DOHH2 (cell line): ENCODE measurements around the gene PGBD2.
"Not testable (repeated sequence)": the region's sequence is repeated elsewhere in the genome, so short reads cannot be mapped to it uniquely, and the experiment has no call there.

Experiments
- H3F3A ChIP-seq: fragments of 200-600 bp; sonication (generic), shearing (Covaris generic); 2 replicates; pipeline ENCODE4 v1.6.0; 2016; ENCODE audit warnings: antibody characterized with exemption, mild to moderate bottlenecking; ENCODE audit not compliant: control insufficient read depth, insufficient read depth
- H3K27ac ChIP-seq: fragments of 200-600 bp; sonication (generic); 2 replicates; pipeline ENCODE4 v1.5.1; 2014; ENCODE audit warnings: low read depth, mild to moderate bottlenecking, low read length, moderate library complexity
- H3K27me3 ChIP-seq: fragments of 200-600 bp; sonication (generic); 2 replicates; pipeline ENCODE4 v1.6.1; 2014; ENCODE audit warnings: mild to moderate bottlenecking, low read length, mixed read lengths; ENCODE audit not compliant: control insufficient read depth
- H3K36me3 ChIP-seq: fragments of 200-600 bp; sonication (generic); 2 replicates; pipeline ENCODE4 v1.6.1; 2014; ENCODE audit warnings: mild to moderate bottlenecking, low read length, moderate library complexity, mixed read lengths; ENCODE audit not compliant: control insufficient read depth
- H3K4me1 ChIP-seq: fragments of 200-600 bp; sonication (generic); 2 replicates; pipeline ENCODE4 v1.6.1; 2014; ENCODE audit warnings: mild to moderate bottlenecking, low read length, mixed read lengths; ENCODE audit not compliant: control insufficient read depth
- H3K4me2 ChIP-seq: fragments of 200-600 bp; sonication (generic); 2 replicates; pipeline ENCODE4 v1.6.0; 2014; ENCODE audit warnings: mild to moderate bottlenecking, low read length, moderate library complexity
- H3K4me3 ChIP-seq: fragments of 200-600 bp; sonication (generic); 2 replicates; pipeline ENCODE4 v1.5.1; 2014; ENCODE audit warnings: mild to moderate bottlenecking, low read length, mixed read lengths
- H3K79me2 ChIP-seq: fragments of 200-600 bp; sonication (generic); 2 replicates; pipeline ENCODE4 v1.6.1; 2014; ENCODE audit warnings: mild to moderate bottlenecking, low read length, mixed read lengths; ENCODE audit not compliant: control insufficient read depth
- H3K9me2 ChIP-seq: fragments of 200-600 bp; sonication (generic); replicated peaks from 2 replicates; pipeline ENCODE4 v1.6.1; 2014; ENCODE audit warnings: mild to moderate bottlenecking, low read length, mixed read lengths; ENCODE audit not compliant: control insufficient read depth
- H3K9me3 ChIP-seq: fragments of 200-600 bp; sonication (generic); 2 replicates; pipeline ENCODE4 v1.6.1; 2014; ENCODE audit warnings: antibody characterized with exemption, low read length, mixed read lengths; ENCODE audit not compliant: control insufficient read depth, insufficient read depth
- H4K20me1 ChIP-seq: fragments of 200-600 bp; sonication (generic); 2 replicates; pipeline ENCODE4 v1.6.0; 2014; ENCODE audit warnings: low read depth, mild to moderate bottlenecking, antibody characterized with exemption, low read length, moderate library complexity; ENCODE audit not compliant: control insufficient read depth, insufficient read depth
- EZH2phosphoT487 ChIP-seq: fragments of 200-600 bp; sonication (generic); IDR thresholded peaks from 2 replicates; pipeline ENCODE4 v1.6.1; 2017; ENCODE audit warnings: borderline replicate concordance, mild to moderate bottlenecking, antibody characterized with exemption, low read length, moderate library complexity, mixed read lengths
- TF ChIP-seq, protein P1 (sequence below): fragments of 200-600 bp; sonication (generic); IDR thresholded peaks from one replicate; pipeline ENCODE4 v1.5.1; 2014; ENCODE audit warnings: antibody characterized with exemption, mild to moderate bottlenecking, low read depth, low read length; ENCODE audit not compliant: poor library complexity, severe bottlenecking

PGBD2 gene

GRCh38 chr1:248926401-248927182 lies 20.6 kb downstream of the PGBD2 start:
- Histone ChIP-seq H3K79me2 (no peaks in the 10 kb centered on the region), H3K27me3 (no peaks in the 10 kb centered on the region), H3F3A (no peaks in the 10 kb centered on the region), H3K9me3 (no peaks in the 10 kb centered on the region), H3K4me2 (no peak overlapping the region), H3K36me3 (peaks cover 3% of the 10 kb centered on the region; the same call in 1 of the 2 replicates), H4K20me1 (no peaks in the 10 kb centered on the region), H3K4me1 (peaks cover 12% of the 10 kb centered on the region), H3K9me2 (no peaks in the 10 kb centered on the region), H3K27ac (no peak overlapping the region), H3K4me3 (no peak overlapping the region)
- TF ChIP-seq EZH2phosphoT487 = no peak
- TF ChIP-seq, protein P1, sequence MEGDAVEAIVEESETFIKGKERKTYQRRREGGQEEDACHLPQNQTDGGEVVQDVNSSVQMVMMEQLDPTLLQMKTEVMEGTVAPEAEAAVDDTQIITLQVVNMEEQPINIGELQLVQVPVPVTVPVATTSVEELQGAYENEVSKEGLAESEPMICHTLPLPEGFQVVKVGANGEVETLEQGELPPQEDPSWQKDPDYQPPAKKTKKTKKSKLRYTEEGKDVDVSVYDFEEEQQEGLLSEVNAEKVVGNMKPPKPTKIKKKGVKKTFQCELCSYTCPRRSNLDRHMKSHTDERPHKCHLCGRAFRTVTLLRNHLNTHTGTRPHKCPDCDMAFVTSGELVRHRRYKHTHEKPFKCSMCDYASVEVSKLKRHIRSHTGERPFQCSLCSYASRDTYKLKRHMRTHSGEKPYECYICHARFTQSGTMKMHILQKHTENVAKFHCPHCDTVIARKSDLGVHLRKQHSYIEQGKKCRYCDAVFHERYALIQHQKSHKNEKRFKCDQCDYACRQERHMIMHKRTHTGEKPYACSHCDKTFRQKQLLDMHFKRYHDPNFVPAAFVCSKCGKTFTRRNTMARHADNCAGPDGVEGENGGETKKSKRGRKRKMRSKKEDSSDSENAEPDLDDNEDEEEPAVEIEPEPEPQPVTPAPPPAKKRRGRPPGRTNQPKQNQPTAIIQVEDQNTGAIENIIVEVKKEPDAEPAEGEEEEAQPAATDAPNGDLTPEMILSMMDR = no peak

- not testable (repeated sequence) for H3K36me3 ChIP-seq, H3K27ac ChIP-seq, H3K27me3 ChIP-seq, H3K9me3 ChIP-seq, H3F3A ChIP-seq, H4K20me1 ChIP-seq, H3K9me2 ChIP-seq, H3K4me2 ChIP-seq, H3K4me3 ChIP-seq, H3K79me2 ChIP-seq
- H3K4me1 ChIP-seq = peaks cover 12% of the 10 kb centered on the region
Measured at GRCh38 chr1:248927283-248927682, 21.2 kb downstream of the PGBD2 start.

DNA sequence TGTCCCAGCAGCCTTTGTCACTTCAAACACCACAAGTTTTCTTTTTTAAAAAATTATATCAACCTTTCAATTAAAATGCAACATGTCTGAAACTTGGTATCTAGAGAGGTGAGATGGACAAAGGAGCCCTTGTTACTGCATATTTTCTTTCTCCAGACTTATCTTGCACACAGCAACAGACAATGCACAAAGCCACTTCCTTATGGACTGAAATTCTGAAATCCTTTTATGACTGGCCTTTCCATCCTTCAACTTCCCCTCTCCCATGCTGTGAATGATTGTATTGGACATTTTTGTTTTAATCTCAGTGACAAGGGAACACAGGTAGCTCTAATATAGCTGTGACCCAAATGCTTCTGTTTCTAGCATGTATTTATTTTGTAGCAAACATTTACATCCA lies 22.1 kb downstream of the PGBD2 start:
- H3K4me3 ChIP-seq, H3F3A ChIP-seq, H3K9me2 ChIP-seq, H3K27me3 ChIP-seq, H3K79me2 ChIP-seq, H3K36me3 ChIP-seq, H3K27ac ChIP-seq, H4K20me1 ChIP-seq, H3K4me2 ChIP-seq, H3K9me3 ChIP-seq: not testable (repeated sequence)
- H3K4me1 ChIP-seq = peaks cover 12% of the 10 kb centered on the region

GRCh38 chr1:248930037-248930436 lies 24.0 kb downstream of the PGBD2 start:
- H3K36me3 ChIP-seq, H3K79me2 ChIP-seq, H3K9me3 ChIP-seq, H3K4me3 ChIP-seq, H4K20me1 ChIP-seq, H3K27ac ChIP-seq, H3K9me2 ChIP-seq, H3K27me3 ChIP-seq, H3F3A ChIP-seq, H3K4me2 ChIP-seq, H3K4me1 ChIP-seq: not testable (repeated sequence)

DNA sequence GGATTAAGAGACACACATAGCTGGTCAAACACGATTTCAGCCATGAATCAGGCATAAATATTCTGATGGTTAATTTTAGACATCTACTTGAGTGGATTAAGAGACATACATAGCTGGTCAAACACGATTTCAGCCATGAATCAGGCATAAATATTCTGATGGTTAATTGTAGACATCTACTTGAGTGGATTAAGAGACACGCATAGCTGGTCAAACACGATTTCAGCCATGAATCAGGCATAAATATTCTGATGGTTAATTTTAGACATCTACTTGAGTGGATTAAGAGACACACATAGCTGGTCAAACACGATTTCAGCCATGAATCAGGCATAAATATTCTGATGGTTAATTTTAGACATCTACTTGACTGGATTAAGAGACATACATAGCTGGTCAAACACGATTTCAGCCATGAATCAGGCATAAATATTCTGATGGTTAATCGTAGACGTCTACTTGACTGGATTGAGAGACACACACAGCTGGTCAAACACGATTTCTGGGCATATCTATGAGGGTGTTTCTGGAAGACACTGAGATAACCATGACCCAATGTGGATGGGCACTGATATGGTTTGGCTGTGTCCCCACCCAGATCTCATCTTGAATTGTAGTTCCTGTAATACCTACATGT lies 32.3 kb downstream of the PGBD2 start:
- not testable (repeated sequence) for H3F3A ChIP-seq, H3K9me2 ChIP-seq, H3K79me2 ChIP-seq, H3K36me3 ChIP-seq, H4K20me1 ChIP-seq, H3K4me3 ChIP-seq, H3K9me3 ChIP-seq, H3K4me2 ChIP-seq, H3K27ac ChIP-seq, H3K4me1 ChIP-seq, H3K27me3 ChIP-seq

DNA sequence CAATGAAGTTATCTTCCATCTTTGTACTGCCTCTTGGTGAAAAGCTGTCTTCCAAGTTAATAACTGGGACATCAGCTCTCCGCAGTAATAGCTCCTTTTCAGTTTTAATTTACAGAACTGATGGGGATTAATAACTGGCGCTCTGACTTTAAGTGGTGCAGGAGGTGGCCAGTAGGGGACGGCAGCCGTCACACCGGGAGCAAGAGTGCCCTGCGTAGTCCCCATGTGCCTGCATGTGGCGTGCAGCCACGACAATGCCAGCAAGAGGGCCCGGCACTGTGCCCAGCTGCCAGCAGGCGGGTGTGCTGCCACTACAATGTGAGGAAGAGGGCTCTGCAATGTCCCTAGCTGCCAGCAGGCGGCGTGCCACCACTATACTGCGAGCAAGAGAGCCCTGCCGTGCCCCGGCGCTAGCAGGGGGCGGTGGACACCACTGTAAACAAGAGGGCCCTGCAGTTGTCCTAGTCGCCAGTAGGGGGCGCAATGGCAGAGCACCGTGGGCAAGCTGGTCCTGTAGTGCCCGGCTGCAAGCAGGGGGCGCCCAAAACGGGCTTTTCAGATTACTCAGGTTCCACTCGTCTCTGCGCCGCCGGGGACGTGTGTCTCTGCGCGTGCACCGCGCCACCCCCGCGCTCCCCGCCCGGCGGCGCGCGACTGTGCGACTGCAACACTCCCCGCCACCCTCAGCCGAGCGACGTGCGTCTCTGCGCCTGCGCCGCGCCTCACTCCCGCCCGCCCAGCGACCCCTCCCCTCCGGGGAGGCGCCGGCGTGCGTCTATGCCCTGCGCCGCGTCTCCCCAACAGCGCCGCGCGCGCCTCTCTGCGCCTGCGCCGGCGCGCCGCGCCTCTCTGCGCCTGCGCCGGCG lies 38.3 kb downstream of the PGBD2 start:
- H4K20me1 ChIP-seq, H3K4me3 ChIP-seq, H3K9me3 ChIP-seq, H3K79me2 ChIP-seq, H3K27me3 ChIP-seq, H3K27ac ChIP-seq, H3F3A ChIP-seq, H3K9me2 ChIP-seq, H3K36me3 ChIP-seq, H3K4me1 ChIP-seq, H3K4me2 ChIP-seq: not testable (repeated sequence)

DNA sequence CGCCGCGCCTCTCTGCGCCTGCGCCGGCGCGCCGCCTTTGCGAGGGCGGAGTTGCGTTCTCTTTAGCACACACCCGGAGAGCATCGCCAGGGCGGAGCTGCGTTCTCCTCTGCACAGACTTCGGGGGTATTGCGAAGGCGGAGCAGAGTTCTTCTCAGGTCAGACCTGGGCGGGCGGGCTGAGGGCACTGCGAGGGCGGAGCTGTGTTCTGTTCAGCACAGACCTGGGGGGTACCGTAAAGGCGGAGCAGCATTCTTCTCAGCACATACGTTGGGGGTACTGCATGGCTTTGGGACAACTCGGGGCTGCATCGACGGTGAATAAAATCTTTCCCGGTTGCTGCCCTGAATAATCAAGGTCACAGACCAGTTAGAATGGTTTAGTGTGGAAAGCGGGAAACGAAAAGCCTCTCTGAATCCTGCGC lies 39.0 kb downstream of the PGBD2 start:
- not testable (repeated sequence) for H3K4me3 ChIP-seq, H3K4me2 ChIP-seq, H3K79me2 ChIP-seq, H3K4me1 ChIP-seq, H3K27me3 ChIP-seq, H3K27ac ChIP-seq, H3K9me2 ChIP-seq, H3K36me3 ChIP-seq, H3K9me3 ChIP-seq, H3F3A ChIP-seq, H4K20me1 ChIP-seq
